GM21447 (cell line): Measurements from ENCODE around the gene ZBTB1.
"Not testable (repeated sequence)": the region's sequence is repeated elsewhere in the genome, so short reads cannot be mapped to it uniquely, and the experiment has no call there.

Experiments used
- ATAC-seq: cut with Tn5 transposase; IDR thresholded peaks from one replicate; pipeline ENCODE4 v1.9.1; 2021; ENCODE audit not compliant: unreplicated experiment

The ZBTB1 gene

DNA sequence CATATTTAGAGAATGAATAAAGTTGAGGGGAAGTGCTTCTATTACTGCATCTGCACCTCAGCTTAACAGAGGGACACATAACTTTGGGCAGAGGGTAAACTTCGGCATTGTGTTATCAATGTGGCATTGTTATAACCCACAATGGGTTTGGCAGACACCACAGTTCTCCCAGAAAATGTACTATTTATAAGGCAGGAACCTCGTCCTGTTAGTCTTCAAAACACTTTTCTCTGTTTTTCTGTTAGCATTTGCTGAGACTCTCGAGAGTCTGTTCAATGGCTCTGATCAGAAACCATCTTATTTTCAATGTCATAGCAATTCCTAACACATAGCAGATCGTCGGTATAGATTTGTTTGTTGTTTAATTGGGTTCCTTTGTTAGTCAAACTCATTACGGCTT lies 59.1 kb downstream of the ZBTB1 start:
- no peak for ATAC-seq

DNA sequence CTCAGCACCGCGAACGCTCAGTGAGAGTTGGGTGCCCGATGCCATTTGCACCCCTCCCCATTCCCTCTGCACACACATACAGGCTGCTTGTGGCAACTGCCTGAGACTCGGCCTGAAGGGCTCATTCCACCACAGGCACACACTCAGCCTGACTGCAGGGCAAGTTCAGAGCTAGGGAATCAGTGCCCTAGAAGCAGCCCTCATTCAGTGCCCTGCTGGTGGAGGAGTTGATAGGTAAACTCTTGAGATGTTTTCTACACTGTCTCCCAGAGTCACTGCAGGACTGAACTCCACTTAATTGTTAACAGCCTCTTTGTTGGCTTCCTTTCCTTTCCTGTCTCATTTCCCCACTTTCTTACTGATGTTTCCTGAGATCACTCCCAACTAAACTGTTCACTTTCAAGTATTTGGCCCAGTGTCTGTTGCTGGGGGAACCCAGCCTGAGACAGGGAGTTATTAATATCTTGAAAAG lies 62.1 kb downstream of the ZBTB1 start:
- ATAC-seq, result no peak

DNA sequence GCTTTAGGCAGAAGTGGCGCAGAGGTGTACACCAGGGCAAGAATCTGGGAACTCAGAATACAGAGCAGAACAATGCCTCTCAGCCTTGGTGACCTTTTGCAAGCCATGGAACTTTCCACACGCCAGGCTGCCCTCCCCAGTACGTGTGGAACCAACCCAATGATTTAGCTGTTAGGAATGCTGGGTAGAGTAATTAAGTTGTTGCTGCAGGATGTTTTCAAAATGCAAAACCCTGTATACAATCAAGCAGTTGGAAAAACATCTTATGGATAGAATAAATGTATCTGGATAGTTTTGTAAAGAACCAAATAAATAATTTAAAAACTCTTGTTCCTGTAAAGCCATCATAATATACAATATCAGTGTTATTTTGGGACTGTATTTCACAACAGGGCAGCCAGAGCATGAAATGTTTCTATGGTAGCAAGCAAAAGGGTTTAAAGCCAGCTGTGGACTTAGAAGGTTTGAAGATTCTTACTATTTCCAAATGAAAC lies 64.6 kb downstream of the ZBTB1 start:
- no peak for ATAC-seq

DNA sequence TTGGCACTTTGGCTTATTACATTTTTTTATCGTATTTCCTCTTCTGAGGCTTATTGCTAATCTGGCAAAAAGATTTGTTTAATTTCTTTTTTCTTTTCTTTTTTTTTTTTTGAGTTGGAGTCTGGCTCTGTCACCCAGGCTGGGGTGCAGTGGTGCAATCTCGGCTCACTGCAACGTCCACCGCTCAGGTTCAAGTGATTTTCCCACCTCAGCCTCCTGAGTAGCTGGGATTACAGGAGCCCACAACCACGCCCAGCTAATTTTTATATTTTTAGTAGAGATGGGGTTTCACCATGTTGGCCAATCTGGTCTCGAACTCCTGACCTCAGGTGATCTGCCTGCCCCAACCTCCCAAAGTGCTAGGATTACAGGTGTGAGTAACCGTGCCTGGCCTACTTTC lies 65.1 kb downstream of the ZBTB1 start:
- ATAC-seq, result not testable (repeated sequence)

DNA sequence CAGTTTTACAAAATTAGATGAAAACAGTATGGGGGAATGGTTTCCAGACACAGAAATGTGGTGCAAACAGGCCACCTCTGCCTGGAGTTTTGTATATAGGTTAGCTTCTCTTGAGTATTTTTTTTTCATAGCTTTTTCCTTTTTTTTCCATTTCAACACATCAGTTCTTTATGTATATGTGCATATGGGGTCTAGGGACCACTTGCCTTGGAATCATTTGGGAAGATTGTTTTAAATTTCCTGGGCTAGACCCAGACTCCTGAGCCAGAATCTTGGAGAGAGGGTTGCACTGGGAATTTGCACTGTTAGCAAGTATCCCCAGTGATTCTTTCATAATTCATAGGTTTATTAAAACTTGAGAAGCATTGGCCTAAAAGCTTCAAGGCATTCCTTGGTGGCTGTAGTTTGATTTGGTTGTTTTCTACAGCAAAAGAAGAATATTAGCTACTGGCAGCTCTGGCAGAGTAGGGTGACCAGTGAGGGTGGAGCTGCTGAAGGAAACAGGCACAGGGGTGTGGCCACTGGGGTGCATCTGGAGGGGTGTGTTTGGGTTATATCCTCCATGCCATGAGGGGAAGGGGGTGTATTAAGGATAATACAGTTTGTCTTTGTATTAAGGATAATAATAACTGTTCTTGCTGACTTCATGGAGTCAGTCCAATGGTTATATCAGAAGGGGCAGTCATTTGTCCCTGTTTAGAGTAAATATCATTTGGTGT lies 68.0 kb downstream of the ZBTB1 start:
- no peak for ATAC-seq

DNA sequence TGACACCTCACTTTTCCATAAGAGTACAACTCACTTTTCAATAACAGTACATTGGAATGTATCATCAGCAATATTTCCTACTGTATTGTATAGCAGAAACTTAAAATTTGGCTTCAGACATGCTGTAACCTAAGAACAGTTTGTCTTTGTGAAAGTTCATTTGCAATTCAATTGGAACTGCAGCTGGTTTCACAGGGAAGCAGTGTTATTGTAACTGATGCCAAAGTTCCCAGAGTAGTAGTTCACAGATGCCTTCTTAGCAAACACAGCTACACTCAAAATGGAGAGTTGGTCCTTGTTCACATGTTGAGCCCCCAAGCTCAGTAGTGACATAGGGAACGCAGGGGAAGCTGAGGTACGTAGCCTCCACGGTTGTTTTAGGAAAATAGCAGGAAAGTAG lies 68.5 kb downstream of the ZBTB1 start:
- no peak for ATAC-seq
